ENCODE data around the gene SLC22A16. TPM values are rescaled to one million over a fixed set of nuclear protein-coding genes. Genes with fewer than 3 reads are reported as not detected.

SLC22A16 gene
- total and polyA plus RNA-seq, 10 of the 15 experiments (the other 5 are each of a cell fraction or from before 2014, with no cell fraction given), result not detected

- Histone ChIP-seq H2AFZ (ENCODE audit: control insufficient read depth, low read depth, low read length) (no peak overlapping the region), H3K4me1 (ENCODE audit: control insufficient read depth, insufficient read depth, low read length) (no peaks in the 10 kb centered on the region), H3K9me3 (replicated peaks; ENCODE audit: control insufficient read depth, insufficient read depth, low read length) (no peaks in the 10 kb centered on the region), H4K20me1 (ENCODE audit: control insufficient read depth, insufficient read depth) (no peaks in the 10 kb centered on the region), H3K36me3 (ENCODE audit: control insufficient read depth in 2 of 2, insufficient read depth in 2 of 2, low read length in 1 of 2) (no peaks in the 10 kb centered on the region), H3K4me3 (no peak overlapping the region), H3K4me2 (ENCODE audit: control insufficient read depth, insufficient read depth) (no peak overlapping the region), H3K79me2 (ENCODE audit: control insufficient read depth, insufficient read depth, low read length) (no peaks in the 10 kb centered on the region), H3K27me3 (replicated peaks in 1 of 2; ENCODE audit: control insufficient read depth in 2 of 2, insufficient read depth in 2 of 2, low read length in 1 of 2) (no peaks in the 10 kb centered on the region; a peak in 1 of 4 replicates), H3K27ac (ENCODE audit: control insufficient read depth, insufficient read depth) (no peak overlapping the region), H3K9ac (ENCODE audit: control insufficient read depth, insufficient read depth, low read length) (no peak overlapping the region)
- ChIA-PET RAD21 (ENCODE audit: unreplicated experiment) (no interaction called here), SMC1A (ENCODE audit: uncharacterized antibody, unreplicated experiment) (interaction anchor here (0.8 kb wide), 1 partner anchor 60 kb away, joined by 3 read pairs; no protein-coding TSS in a partner anchor), POLR2A (interaction anchor here (0.7 kb wide), 1 partner anchor 120 kb away, joined by 3 read pairs; no protein-coding TSS in a partner anchor), CTCF (no interaction called here)
- FAIRE-seq, result no peak
- no peak for ATAC-seq
- intact Hi-C loops (cut with micrococcal nuclease; ENCODE audit: unreplicated experiment) (no loop called here), in situ Hi-C loops (cut with MboI) (no loop called here)
- 89% methylated on average over 1 of the region's 1 CpG for WGBS (ENCODE audit: insufficient coverage, insufficient replicate concordance, low lambda C conversion rate, missing lambda C conversion rate)
- BruUV-seq (replicated peaks), result no TSS peak
- no peak for DNase-seq (ENCODE audit: low read depth, low spot score)
- TF ChIP-seq ZNF217 (IDR thresholded peaks at IDR 0.05) (no peak), KAT2A (conservative IDR thresholded peaks at IDR 0.05; ENCODE audit: control insufficient read depth, low read depth, low read length) (no peak), E2F8 (IDR thresholded peaks at IDR 0.05; ENCODE audit: low read depth, partially characterized antibody) (no peak), ZNF384 (IDR thresholded peaks at IDR 0.05; ENCODE audit: borderline replicate concordance, low read depth, low read length) (no peak), RCOR1 (conservative IDR thresholded peaks at IDR 0.05; ENCODE audit: low read depth, low read length) (no peak), USF1 (IDR thresholded peaks at IDR 0.05; ENCODE audit: borderline replicate concordance, extremely low read length, insufficient read depth, low read depth, low read length) (no peak), ZBTB11 (CRISPR knock-in tag; IDR thresholded peaks at IDR 0.05) (no peak), MLLT1 (IDR thresholded peaks at IDR 0.05) (no peak), NFIC (IDR thresholded peaks at IDR 0.05; ENCODE audit: low read depth, low read length) (no peak), KDM1A (IDR thresholded peaks at IDR 0.05; ENCODE audit: borderline replicate concordance) (no peak)
Measured at GRCh38 chr6:110467566-110468140, 8.8 kb downstream of the SLC22A16 start.

Measured in GM12878 (cell line).